ENCODE data around the gene ETNK2. TPM values are rescaled to one million over a fixed set of nuclear protein-coding genes. Genes with fewer than 3 reads are reported as not detected.

Gene ETNK2
- total RNA-seq: 6.9 and 9.4 TPM in 2 replicates

GRCh38 chr1:204151552-204152309 is at the start of gene ETNK2:
TSS of gene ETNK2 (minus strand) at chr1:204152044. CDS start at chr1:204151852, 192 bp downstream.
- peak; percentile 48 to 72 for DNase-seq (ENCODE audit: low read depth in 2 of 2)

GRCh38 chr1:204201348-204202040 is 49.6 kb upstream of the ETNK2 start:
- DNase-seq (ENCODE audit: low read depth in 2 of 2): no peak

GRCh38 chr1:204199579-204199978 is 47.7 kb upstream of the ETNK2 start:
- no peak for DNase-seq (ENCODE audit: low read depth in 2 of 2)

GRCh38 chr1:204198348-204199340 is 46.8 kb upstream of the ETNK2 start:
- peak; percentile 57 to 87 for DNase-seq (ENCODE audit: low read depth in 2 of 2)

- DNase-seq (ENCODE audit: low read depth in 2 of 2): no peak
Measured at GRCh38 chr1:204197068-204197467, 45.2 kb upstream of the ETNK2 start.

GRCh38 chr1:204196068-204196795 is 44.4 kb upstream of the ETNK2 start, which contains the start of gene KISS1:
TSS of gene KISS1 (minus strand) at chr1:204196491. CDS start at chr1:204192876, 3,615 bp downstream.
- no peak for DNase-seq (ENCODE audit: low read depth in 2 of 2)

GRCh38 chr1:204194771-204195170 is 42.9 kb upstream of the ETNK2 start:
- DNase-seq (ENCODE audit: low read depth in 2 of 2): no peak

- DNase-seq (ENCODE audit: low read depth in 2 of 2): no peak
Measured at GRCh38 chr1:204194080-204194479, 42.2 kb upstream of the ETNK2 start.

- no peak for DNase-seq (ENCODE audit: low read depth in 2 of 2)
Measured at GRCh38 chr1:204192589-204193352, 40.9 kb upstream of the ETNK2 start.

GRCh38 chr1:204192046-204192445 is 40.2 kb upstream of the ETNK2 start:
- DNase-seq (ENCODE audit: low read depth in 2 of 2): no peak

- peak in 1 of 2 donors; percentile 30 for DNase-seq (ENCODE audit: low read depth in 2 of 2)
Measured at GRCh38 chr1:204191456-204191855, 39.6 kb upstream of the ETNK2 start.

- peak; percentile 67 to 85 for DNase-seq (ENCODE audit: low read depth in 2 of 2)
Measured at GRCh38 chr1:204190212-204191211, 38.7 kb upstream of the ETNK2 start.

GRCh38 chr1:204188959-204189639 is 37.3 kb upstream of the ETNK2 start:
- DNase-seq (ENCODE audit: low read depth in 2 of 2): peak in 1 of 2 donors; percentile 51

- no peak for DNase-seq (ENCODE audit: low read depth in 2 of 2)
Measured at GRCh38 chr1:204186597-204186996, 34.8 kb upstream of the ETNK2 start.

- no peak for DNase-seq (ENCODE audit: low read depth in 2 of 2)
Measured at GRCh38 chr1:204181116-204181515, 29.3 kb upstream of the ETNK2 start.

GRCh38 chr1:204180133-204180532 is 28.3 kb upstream of the ETNK2 start:
- no peak for DNase-seq (ENCODE audit: low read depth in 2 of 2)

- DNase-seq (ENCODE audit: low read depth in 2 of 2): no peak
Measured at GRCh38 chr1:204178487-204179281, 26.8 kb upstream of the ETNK2 start.
